ENCODE data around the gene TMEFF1. TPM values are rescaled to one million over a fixed set of nuclear protein-coding genes. Genes with fewer than 3 reads are reported as not detected.

Gene TMEFF1
- total and polyA plus RNA-seq, 7 donors = 0.16 to 6.1 (median 0.68) TPM; not detected in 4

- DNase-seq = no peak
- H3K27me3 ChIP-seq = peaks cover 0 to 11% (median 8%) of the 10 kb centered on the region in 3 donors
- H3K27ac ChIP-seq = no peak overlapping the region
- intact Hi-C loops (cut with DNase I) = no loop called here
- H3K9me3 ChIP-seq = no peaks in the 10 kb centered on the region
- TF ChIP-seq POLR2AphosphoS5 (IDR thresholded peaks at IDR 0.05) (no peak), EP300 (IDR thresholded peaks at IDR 0.05) (no peak)
- H3K36me3 ChIP-seq = no peaks in the 10 kb centered on the region
- H3K4me3 ChIP-seq = no peak overlapping the region
- H3K4me1 ChIP-seq = peaks cover 0 to 14% (median 13%) of the 10 kb centered on the region in 4 donors
- WGBS, 2 donors = 92 to 93% methylated on average over 4 of the region's 4 CpGs
Measured at GRCh38 chr9:100474924-100475276, 2.0 kb downstream of the TMEFF1 start.

DNA sequence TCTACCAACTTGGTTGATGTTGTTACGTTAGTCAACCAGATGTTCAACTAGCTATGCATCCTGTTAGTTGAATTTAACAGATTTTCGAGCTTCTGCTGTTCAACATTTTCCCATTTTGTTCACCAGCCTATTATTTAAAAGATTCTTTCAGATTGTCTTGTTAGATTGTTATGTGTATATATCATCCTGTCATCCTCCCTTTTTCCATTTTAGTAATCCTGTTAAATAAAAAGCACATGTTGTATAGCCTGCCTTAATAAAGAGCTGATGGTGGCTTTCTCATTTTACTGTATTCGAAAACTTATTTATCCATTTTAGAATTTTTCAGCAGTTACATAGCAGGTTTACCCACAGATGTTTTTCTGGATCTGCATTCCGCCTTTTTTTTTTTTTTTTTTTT, 4.3 kb downstream of the TMEFF1 start:
- Histone ChIP-seq H3K27me3 (peaks cover 0 to 11% (median 8%) of the 10 kb centered on the region in 3 donors), H3K9me3 (no peaks in the 10 kb centered on the region), H3K4me3 (no peak overlapping the region), H3K27ac (no peak overlapping the region), H3K36me3 (no peaks in the 10 kb centered on the region), H3K4me1 (peaks cover 0 to 14% (median 13%) of the 10 kb centered on the region in 4 donors)
- DNase-seq = no peak
- 95% methylated on average over 4 of the region's 4 CpGs for WGBS, 2 donors
- intact Hi-C loops (cut with DNase I) = no loop called here
- no peak for TF ChIP-seq EP300 (IDR thresholded peaks at IDR 0.05)
- no peak for TF ChIP-seq POLR2A (IDR thresholded peaks at IDR 0.05)
- TF ChIP-seq CTCF (IDR thresholded peaks at IDR 0.05) = no peak
- TF ChIP-seq POLR2AphosphoS5 (IDR thresholded peaks at IDR 0.05) = no peak

DNA sequence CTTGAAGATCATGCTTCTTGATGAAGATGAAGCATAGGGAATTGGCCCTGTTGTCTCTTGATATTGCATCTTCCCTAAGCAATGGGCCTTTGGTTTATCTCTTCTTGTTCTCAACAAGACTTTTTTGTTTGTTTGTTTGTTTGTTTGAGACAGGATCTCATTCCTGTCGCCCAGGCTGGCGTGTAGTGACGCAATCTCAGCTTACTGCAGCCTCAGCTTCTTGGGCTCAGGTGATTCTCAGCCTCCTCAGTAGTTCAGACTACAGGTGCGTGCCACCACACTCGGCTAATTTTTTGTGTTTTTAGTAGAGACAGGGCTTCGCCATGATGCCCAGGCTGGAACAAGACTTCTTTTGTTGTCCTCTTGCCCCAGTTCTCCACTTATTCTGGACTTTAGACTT, 5.2 kb downstream of the TMEFF1 start:
- Histone ChIP-seq H3K4me1 (peaks cover 0 to 10% (median 9%) of the 10 kb centered on the region in 4 donors), H3K9me3 (no peaks in the 10 kb centered on the region), H3K27ac (no peak overlapping the region), H3K36me3 (no peaks in the 10 kb centered on the region), H3K4me3 (no peak overlapping the region), H3K27me3 (peaks cover 0 to 11% (median 8%) of the 10 kb centered on the region in 3 donors)
- WGBS, 2 donors = 84 to 93% methylated on average over 6 of the region's 6 CpGs
- intact Hi-C loops (cut with DNase I) = no loop called here
- no peak for DNase-seq
- TF ChIP-seq POLR2AphosphoS5 (IDR thresholded peaks at IDR 0.05) (no peak), CTCF (IDR thresholded peaks at IDR 0.05) (no peak), POLR2A (IDR thresholded peaks at IDR 0.05) (no peak), EP300 (IDR thresholded peaks at IDR 0.05) (no peak)

DNA sequence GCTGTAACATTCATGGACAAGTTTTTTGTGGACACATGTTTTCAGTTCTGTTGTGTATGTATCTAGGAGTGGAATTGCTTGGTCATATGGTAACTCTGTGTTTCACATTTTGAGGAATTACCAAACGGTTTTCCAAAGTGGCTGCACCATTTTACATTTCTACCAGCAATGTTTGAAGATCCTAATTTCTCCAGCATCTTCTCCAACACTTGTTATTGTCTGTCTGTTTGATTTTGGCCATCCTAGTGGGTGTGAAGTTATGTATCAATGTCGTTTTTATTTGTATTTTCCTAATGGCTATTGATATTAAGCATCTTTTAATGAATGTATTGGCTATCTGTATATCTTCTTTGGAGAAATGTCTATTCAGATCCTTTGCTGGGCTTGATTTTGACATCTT, 6.9 kb downstream of the TMEFF1 start:
- intact Hi-C loops (cut with DNase I) = no loop called here
- 71 to 80% methylated on average over 2 of the region's 2 CpGs for whole genome bisulfite sequencing, 2 donors
- no peak for TF ChIP-seq EP300 (IDR thresholded peaks at IDR 0.05)
- TF ChIP-seq POLR2A (IDR thresholded peaks at IDR 0.05) = no peak
- no peak for TF ChIP-seq CTCF (IDR thresholded peaks at IDR 0.05)
- TF ChIP-seq POLR2AphosphoS5 (IDR thresholded peaks at IDR 0.05) = no peak
- H3K4me3 ChIP-seq = no peak overlapping the region
- H3K9me3 ChIP-seq = no peaks in the 10 kb centered on the region
- no peak overlapping the region for H3K27ac ChIP-seq
- no peak for DNase-seq
- H3K4me1 ChIP-seq = no peaks in the 10 kb centered on the region
- H3K27me3 ChIP-seq = no peaks in the 10 kb centered on the region
- H3K36me3 ChIP-seq = no peaks in the 10 kb centered on the region

GRCh38 chr9:100485196-100485595, 12.2 kb downstream of the TMEFF1 start:
- Histone ChIP-seq H3K27me3 (no peaks in the 10 kb centered on the region), H3K4me3 (no peak overlapping the region), H3K4me1 (no peaks in the 10 kb centered on the region), H3K27ac (no peak overlapping the region), H3K36me3 (no peaks in the 10 kb centered on the region), H3K9me3 (no peaks in the 10 kb centered on the region)
- intact Hi-C loops (cut with DNase I) = no loop called here
- no peak for TF ChIP-seq CTCF (IDR thresholded peaks at IDR 0.05)
- no peak for TF ChIP-seq POLR2A (IDR thresholded peaks at IDR 0.05)
- no peak for TF ChIP-seq POLR2AphosphoS5 (IDR thresholded peaks at IDR 0.05)
- TF ChIP-seq EP300 (IDR thresholded peaks at IDR 0.05) = no peak
- DNase-seq = no peak
- 68 to 87% methylated on average over 1 of the region's 1 CpG for WGBS, 2 donors

Measured in sigmoid colon (tissue), 7 donors.